NCI-H2171 treated with DMSO at 0.1 percent for 48 hours (cell line): Measurements from ENCODE around the gene CEP78.
"Not testable (repeated sequence)": the region's sequence is repeated elsewhere in the genome, so short reads cannot be mapped to it uniquely, and the experiment has no call there.

ENCODE experiments used
- DNase-seq: peaks from one replicate; lab custom pipeline; 2025; lab: John Stamatoyannopoulos, UW

CEP78 gene

GRCh38 chr9:78235762-78236550 is at the start of gene CEP78:
TSS of gene CEP78 (plus strand) at chr9:78236075. CDS start at chr9:78236351, 276 bp downstream.
- peak; percentile 90 for DNase-seq

GRCh38 chr9:78187763-78188484 is 48.0 kb upstream of the CEP78 start:
- DNase-seq = peak; percentile 70

GRCh38 chr9:78188594-78188993 is 47.3 kb upstream of the CEP78 start:
- DNase-seq = no peak

GRCh38 chr9:78189001-78189400 is 46.9 kb upstream of the CEP78 start:
- no peak for DNase-seq

GRCh38 chr9:78189461-78189860 is 46.4 kb upstream of the CEP78 start:
- DNase-seq = no peak

- DNase-seq = no peak
Measured at GRCh38 chr9:78191931-78192330, 43.9 kb upstream of the CEP78 start.

- DNase-seq = no peak
Measured at GRCh38 chr9:78196258-78196657, 39.6 kb upstream of the CEP78 start.

- peak; percentile 30 for DNase-seq
Measured at GRCh38 chr9:78201158-78201777, 34.6 kb upstream of the CEP78 start.

GRCh38 chr9:78207319-78207718 is 28.6 kb upstream of the CEP78 start:
- DNase-seq = no peak

GRCh38 chr9:78207901-78208300 is 28.0 kb upstream of the CEP78 start:
- no peak for DNase-seq

- no peak for DNase-seq
Measured at GRCh38 chr9:78209127-78209526, 26.7 kb upstream of the CEP78 start.

- DNase-seq = no peak
Measured at GRCh38 chr9:78210841-78211301, 25.0 kb upstream of the CEP78 start.

GRCh38 chr9:78212868-78213267 is 23.0 kb upstream of the CEP78 start:
- DNase-seq = no peak

GRCh38 chr9:78213712-78214111 is 22.2 kb upstream of the CEP78 start:
- peak; percentile 25 for DNase-seq

- DNase-seq = no peak
Measured at GRCh38 chr9:78214492-78214891, 21.4 kb upstream of the CEP78 start.

- no peak for DNase-seq
Measured at GRCh38 chr9:78215706-78216105, 20.2 kb upstream of the CEP78 start.

GRCh38 chr9:78218890-78219289 is 17.0 kb upstream of the CEP78 start:
- no peak for DNase-seq

- DNase-seq = no peak
Measured at GRCh38 chr9:78221425-78221824, 14.4 kb upstream of the CEP78 start.

GRCh38 chr9:78221841-78222240 is 14.0 kb upstream of the CEP78 start:
- DNase-seq = not testable (repeated sequence)

- DNase-seq = no peak
Measured at GRCh38 chr9:78230761-78231160, 5.1 kb upstream of the CEP78 start.

- not testable (repeated sequence) for DNase-seq
Measured at GRCh38 chr9:78232471-78232870, 3.4 kb upstream of the CEP78 start.

- no peak for DNase-seq
Measured at GRCh38 chr9:78234810-78235209, 1.1 kb upstream of the CEP78 start.

- DNase-seq = no peak
Measured at GRCh38 chr9:78235256-78235761, 566 bp upstream of the CEP78 start.
